ENCODE data around the gene PANK4. TPM values are rescaled to one million over a fixed set of nuclear protein-coding genes. Genes with fewer than 3 reads are reported as not detected.

PANK4 gene
- total and polyA plus RNA-seq, 9 of the 15 experiments (the other 6 are each of a cell fraction or from before 2014, with no cell fraction given), result 0.93 to 55.6 (median 31.5) TPM

DNA sequence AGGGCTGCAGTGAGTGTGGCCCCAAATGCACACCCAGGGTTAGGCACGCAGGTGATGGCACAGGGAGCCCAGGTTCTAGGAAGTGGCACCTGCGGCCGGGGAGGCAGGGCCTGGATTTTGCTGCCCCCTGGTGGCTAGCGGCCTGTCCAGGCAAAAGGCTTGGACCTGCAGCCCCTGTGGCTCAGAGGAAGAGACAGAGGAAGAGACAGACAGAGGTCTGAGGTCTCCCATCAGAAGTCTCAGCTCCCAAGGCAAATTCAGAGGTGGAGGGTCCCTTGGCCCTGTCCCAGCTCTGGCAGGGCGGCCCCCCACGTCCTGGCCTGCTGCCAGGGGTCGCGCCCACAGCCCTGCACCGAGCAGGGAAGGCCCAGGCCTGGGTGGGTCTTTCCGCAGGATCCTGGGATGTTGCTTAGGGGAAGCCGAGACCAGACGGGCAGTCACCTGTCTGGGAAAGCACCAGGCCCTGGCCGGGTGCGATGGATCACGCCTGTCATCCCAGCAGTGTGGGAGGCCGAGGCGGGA is 21.7 kb upstream of the PANK4 start (continued):
- TF ChIP-seq, protein P1, sequence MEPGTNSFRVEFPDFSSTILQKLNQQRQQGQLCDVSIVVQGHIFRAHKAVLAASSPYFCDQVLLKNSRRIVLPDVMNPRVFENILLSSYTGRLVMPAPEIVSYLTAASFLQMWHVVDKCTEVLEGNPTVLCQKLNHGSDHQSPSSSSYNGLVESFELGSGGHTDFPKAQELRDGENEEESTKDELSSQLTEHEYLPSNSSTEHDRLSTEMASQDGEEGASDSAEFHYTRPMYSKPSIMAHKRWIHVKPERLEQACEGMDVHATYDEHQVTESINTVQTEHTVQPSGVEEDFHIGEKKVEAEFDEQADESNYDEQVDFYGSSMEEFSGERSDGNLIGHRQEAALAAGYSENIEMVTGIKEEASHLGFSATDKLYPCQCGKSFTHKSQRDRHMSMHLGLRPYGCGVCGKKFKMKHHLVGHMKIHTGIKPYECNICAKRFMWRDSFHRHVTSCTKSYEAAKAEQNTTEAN (CRISPR knock-in tag; IDR thresholded peaks at IDR 0.05), result no peak
- no peak for TF ChIP-seq BRF2 (IDR thresholded peaks at IDR 0.05; ENCODE audit: borderline replicate concordance, insufficient read depth, insufficient read length)
- no peak for TF ChIP-seq TBP (optimal IDR thresholded peaks at IDR 0.05; ENCODE audit: low read depth, low read length)
- no peak for TF ChIP-seq ZNF766 (CRISPR knock-in tag; conservative IDR thresholded peaks at IDR 0.05)
- TF ChIP-seq ZNF583 (CRISPR knock-in tag; IDR thresholded peaks at IDR 0.05), result no peak; the same call in 1 of the 2 replicates
- TF ChIP-seq NR3C1 (CRISPR knock-in tag; IDR thresholded peaks at IDR 0.05), result no peak
- no peak for TF ChIP-seq U2AF1 (optimal IDR thresholded peaks at IDR 0.05; ENCODE audit: low read depth, low read length)
- no peak for TF ChIP-seq STAT6 (CRISPR knock-in tag; IDR thresholded peaks at IDR 0.05)
- TF ChIP-seq GATA2 (CRISPR knock-in tag; IDR thresholded peaks at IDR 0.05), result no peak
- no peak for TF ChIP-seq RBM25 (IDR thresholded peaks at IDR 0.05; ENCODE audit: low read depth, low read length, severe bottlenecking)
- no peak for TF ChIP-seq ZKSCAN3 (CRISPR knock-in tag; IDR thresholded peaks at IDR 0.05)
- TF ChIP-seq KAT7 (CRISPR knock-in tag; IDR thresholded peaks at IDR 0.05; ENCODE audit: borderline replicate concordance), result peak; percentile 90
- no peak for TF ChIP-seq ZNF174 (CRISPR knock-in tag; IDR thresholded peaks at IDR 0.05)
- no peak for TF ChIP-seq SAP30 (IDR thresholded peaks at IDR 0.05; ENCODE audit: borderline replicate concordance, insufficient read depth, low read depth, low read length, poor library complexity, severe bottlenecking)
- no peak for TF ChIP-seq SAFB (IDR thresholded peaks at IDR 0.05; ENCODE audit: borderline replicate concordance, low read depth, low read length)
- TF ChIP-seq IRF2 (CRISPR knock-in tag; IDR thresholded peaks at IDR 0.05), result no peak
- TF ChIP-seq, protein P2, sequence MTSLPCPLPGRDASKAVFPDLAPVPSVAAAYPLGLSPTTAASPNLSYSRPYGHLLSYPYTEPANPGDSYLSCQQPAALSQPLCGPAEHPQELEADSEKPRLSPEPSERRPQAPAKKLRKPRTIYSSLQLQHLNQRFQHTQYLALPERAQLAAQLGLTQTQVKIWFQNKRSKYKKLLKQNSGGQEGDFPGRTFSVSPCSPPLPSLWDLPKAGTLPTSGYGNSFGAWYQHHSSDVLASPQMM (CRISPR knock-in tag; IDR thresholded peaks at IDR 0.05), result no peak
- no peak for TF ChIP-seq POU5F1 (IDR thresholded peaks at IDR 0.05; ENCODE audit: borderline replicate concordance, low read depth, low read length, partially characterized antibody)
- TF ChIP-seq MXI1 (IDR thresholded peaks at IDR 0.05; ENCODE audit: low read depth, low read length), result no peak; the same call in 1 of the 2 replicates
- no peak for TF ChIP-seq ZNF143 (CRISPR knock-in tag; IDR thresholded peaks at IDR 0.05)
